ENCODE results near the gene GEMIN5.

GEMIN5 gene

DNA sequence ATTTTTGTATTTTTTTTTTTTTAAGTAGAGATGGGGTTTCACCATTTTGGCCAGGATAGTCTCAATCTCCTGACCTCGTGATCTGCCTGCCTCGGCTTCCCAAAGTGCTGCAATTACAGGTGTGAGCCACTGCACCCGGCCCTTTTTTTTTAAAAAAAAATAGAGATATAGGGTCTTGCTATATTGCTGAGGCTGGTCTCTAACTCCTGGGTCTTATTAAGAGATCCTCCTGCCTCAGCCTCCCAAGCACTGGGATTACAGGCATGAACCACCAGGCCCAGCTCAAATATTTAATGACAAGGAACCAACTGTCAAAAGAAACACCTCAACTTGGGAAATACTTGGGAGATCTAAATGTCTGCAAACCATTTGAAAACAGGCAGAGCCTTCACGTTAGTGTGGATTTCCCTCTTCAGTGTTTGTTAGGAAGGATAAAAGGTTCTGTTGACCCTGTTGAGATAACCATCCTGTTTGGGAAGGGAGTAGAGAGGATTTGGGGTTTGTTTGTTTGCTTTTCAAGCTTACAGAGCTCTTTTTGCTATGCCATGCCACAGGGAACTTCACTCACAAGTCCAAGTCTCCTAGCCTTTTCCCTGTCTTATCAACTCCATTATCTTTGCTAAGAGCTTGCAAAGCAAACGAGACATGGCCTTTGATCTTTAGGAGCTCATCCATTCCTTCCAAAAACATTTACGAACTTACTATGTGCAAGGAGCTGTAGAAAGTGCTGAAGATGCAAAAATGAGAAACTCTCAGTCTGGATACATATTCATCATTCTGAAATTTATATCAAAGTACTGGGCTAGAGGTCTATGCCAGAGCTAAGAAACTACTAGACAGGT is 95.1 kb downstream of the GEMIN5 start:
- no peak for DNase-seq

DNA sequence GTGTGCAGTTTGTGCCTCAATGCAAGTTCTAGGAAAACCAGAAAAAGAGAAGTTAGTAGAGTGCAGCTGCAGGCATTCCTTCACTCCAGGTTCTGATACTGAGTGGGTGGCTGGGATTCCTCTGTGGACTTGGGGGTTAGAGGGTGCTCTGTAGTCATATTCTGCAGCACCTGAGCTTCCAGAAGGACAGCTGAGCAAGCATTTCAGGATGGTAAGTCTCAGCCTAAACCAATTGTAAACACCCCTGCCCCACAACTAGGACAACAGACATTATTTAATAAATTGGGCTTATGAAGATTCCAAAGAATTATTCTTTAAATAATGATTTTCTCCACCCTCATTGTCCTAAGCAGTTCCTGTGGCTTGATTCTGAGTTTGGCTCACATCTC is 96.7 kb downstream of the GEMIN5 start:
- DNase-seq: no peak

DNA sequence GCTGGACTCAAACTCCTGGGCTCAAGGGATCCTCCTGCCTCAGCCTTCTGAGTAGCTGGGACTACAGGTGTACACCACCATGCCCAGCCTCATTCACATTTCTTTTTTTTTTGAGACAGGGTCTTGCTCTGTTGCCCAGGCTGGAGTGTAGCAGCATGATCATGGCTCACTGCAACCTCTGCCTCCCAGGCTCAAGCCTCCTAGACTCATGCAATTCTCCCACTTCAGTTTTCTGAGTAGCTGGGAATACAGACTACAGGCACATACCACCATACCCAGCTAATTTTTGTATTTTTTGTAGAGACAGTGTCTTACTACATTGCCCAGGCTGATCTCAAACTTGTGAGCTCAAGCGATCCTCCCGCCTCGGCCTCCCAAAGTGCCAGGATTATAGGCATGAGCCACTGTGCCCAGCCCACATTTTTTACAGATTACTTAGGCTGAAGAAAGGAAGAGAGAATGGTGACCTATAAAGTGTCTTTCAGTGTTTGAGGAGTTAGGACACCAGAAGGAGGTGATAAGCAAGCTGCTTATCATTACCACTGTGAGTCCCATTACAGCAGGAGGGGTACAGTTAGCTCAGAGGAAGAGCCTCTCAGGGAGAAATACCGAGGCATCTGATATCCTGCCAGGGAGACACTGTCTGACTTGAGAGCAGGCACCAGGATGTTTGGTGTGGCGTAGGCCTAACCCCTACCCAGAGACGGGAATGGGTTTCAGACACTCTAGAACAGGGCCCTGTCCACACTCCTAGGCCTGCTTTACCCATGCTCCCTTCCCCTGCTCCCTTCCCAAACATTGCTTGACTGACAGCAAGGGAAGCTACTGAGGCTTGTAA is 97.4 kb downstream of the GEMIN5 start:
- no peak for DNase-seq
